Amygdala (tissue), 56 donors: ENCODE measurements around the gene CACNB2.

Experiments
- DNase-seq, 56 donors: peaks; one replicate each; lab custom pipeline; 2025; lab: John Stamatoyannopoulos, UW

The CACNB2 gene

GRCh38 chr10:18478354-18478753 lies 338.1 kb downstream of the CACNB2 start:
- DNase-seq = no peak

GRCh38 chr10:18479502-18479901 lies 339.3 kb downstream of the CACNB2 start:
- DNase-seq = no peak

- DNase-seq = no peak
These were observed 343.4 kb downstream of the CACNB2 start for GRCh38 chr10:18483516-18484186.

DNA sequence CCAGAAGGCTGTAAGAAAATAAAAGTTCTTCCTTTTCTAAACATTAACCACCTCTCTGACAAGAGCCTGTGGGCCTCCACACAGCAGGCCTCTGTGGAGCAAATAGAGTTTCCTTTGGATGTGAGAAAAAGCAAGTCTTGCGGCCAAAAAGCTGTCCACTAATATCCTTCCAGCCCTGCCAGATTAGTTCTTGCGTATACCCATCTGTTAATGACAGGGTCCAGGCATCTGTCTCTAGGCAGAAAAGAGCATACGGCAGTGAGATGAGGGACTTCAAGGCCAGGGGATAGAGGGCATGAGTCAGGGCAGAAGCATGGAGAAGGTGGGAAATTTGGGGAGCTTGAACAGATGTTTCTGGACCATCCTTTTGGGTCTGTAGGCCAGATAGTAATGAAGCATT lies 346.2 kb downstream of the CACNB2 start:
- DNase-seq = no peak

DNA sequence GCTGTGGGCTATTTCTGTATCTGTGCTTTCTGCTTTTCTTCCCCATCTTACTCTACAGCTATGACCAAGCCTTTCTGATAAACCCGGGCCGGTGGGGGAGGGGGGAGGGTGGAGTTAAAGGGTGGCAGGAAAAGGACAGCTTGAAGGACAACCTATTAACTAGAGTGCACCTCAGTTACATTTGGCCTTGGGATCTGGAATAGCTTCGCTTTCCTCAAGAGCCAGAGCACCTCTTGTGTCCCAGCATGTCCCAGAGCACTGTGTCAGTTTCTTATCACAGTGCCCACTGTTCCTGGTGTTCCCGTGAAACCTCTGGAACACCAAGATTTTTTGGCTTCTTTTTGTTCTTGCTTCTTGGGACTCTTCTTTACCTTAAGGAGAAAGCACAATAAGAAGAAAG lies 350.5 kb downstream of the CACNB2 start:
- DNase-seq = no peak

DNA sequence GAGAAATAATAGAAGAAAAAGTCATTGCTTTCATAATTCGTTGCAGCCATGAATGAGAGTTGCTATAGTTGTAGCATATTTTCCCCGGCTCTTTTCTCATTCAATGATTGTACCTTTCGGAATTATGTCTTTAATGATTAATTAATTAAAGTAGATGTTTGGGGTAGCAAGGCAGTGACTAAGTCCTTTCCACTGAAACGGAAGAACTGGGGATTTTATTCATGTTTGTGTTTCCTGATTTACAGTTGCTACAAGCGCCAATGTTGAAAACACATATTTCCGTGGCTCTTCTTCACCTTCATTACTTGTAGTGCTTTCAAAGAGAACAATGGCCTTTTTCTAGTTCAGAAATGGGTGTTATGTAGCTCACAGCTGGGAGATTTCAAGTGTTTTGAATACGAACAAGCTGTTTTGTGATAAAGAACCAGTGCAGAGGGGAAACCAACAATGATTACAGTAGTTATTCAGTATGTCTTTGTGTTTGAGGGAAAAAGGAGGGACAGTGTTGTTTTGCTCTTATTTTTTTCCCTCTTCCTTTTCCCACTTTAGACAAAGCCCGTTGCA lies 357.7 kb downstream of the CACNB2 start:
- no peak for DNase-seq

DNA sequence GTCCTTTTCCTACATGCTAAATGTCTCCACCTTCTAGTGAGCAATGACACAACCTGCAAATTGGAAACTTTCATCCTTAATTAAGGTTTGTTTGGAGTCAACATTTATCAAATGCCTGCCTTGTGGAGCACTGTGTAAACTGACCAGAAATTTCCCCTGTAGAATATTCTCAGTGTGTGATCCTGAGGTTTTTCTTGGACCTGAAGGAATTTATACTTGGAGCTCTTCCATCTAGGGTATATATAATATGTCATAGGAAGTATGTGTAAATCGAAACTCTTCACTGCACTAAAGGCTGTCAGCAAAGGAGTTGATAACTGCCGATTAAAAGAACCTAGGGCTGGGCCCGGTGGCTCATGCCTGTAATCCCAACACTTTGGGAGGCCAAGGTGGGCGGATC lies 358.8 kb downstream of the CACNB2 start:
- no peak for DNase-seq

- no peak for DNase-seq
These were observed 360.4 kb downstream of the CACNB2 start for GRCh38 chr10:18500576-18500975.

- DNase-seq = no peak
These were observed 361.0 kb downstream of the CACNB2 start for GRCh38 chr10:18501198-18501597.

DNA sequence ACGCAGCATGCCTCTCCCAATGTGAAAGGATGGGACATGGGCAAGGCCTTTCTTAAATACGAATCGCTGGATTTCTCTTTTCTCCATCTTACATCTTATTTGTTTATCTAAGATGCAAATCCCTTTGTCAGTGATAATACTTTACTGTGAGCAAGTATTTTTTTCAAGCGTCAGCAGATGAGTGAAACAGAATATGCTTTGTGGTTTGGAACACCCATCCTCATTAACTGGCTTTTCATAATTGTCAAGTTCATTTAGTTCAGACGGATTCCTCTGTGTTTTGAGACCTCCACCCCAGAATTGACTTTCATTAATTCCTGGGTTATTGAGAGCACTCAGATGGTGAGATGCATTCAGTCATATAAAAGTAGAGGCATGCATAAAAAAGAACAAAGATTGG lies 361.4 kb downstream of the CACNB2 start:
- DNase-seq = no peak

- no peak for DNase-seq
These were observed 363.9 kb downstream of the CACNB2 start for GRCh38 chr10:18504161-18504560.

DNA sequence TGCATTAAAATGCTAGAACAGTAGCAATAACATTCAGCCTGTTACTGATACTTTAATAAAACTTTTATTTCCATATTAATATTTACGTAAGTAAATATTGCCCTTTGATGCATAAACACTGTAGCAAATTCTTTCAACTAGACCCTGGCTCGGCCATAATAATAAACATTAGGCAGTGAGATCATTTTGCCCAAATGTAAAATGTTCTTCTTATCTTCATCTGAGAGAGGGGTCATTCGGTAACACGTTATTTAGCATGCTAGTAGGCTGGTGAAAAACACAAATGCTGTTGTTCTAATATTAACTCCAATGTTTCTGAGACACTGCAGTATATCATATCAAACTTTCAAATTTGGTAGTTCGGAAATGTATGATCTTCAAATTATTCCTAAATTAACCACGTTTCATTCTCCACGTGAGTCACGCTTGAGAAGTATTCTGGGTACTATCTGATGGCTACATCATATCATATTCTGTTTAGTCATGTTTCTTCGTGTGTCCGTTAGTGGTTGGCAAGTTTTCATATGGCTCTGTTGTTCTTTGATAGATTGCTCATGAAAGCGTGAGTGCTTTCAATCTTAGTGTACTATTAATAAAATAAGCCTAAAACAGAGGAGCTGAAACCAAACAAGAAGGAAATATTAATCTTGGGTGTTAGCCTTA lies 365.4 kb downstream of the CACNB2 start:
- DNase-seq = no peak

GRCh38 chr10:18508587-18508986 lies 368.4 kb downstream of the CACNB2 start:
- DNase-seq = no peak

- DNase-seq = no peak
These were observed 374.3 kb downstream of the CACNB2 start for GRCh38 chr10:18514537-18514936.

DNA sequence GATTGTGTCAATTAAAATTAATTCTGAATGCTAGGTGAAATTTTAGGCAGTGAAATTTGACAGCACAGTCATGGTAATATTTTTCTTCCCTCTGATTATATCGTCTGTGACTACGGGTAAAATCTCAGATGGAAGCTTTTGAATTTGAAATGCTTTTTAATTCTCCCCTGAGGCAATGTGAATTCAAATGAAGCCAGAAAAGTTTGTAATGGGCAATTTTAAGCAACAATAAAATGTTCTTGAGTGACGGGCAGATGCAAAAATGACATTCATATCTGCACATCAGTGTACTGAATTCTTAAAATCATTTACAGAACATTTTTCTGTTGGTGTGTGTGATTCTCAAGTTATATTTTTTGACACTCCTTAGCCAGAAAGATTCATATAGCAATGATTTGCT lies 376.6 kb downstream of the CACNB2 start:
- no peak for DNase-seq

- DNase-seq = no peak
These were observed 382.8 kb downstream of the CACNB2 start for GRCh38 chr10:18523025-18523424.

GRCh38 chr10:18523858-18524257 lies 383.6 kb downstream of the CACNB2 start:
- DNase-seq = no peak

- DNase-seq = no peak
These were observed 387.5 kb downstream of the CACNB2 start for GRCh38 chr10:18527687-18528086.

- no peak for DNase-seq
These were observed 388.1 kb downstream of the CACNB2 start for GRCh38 chr10:18528292-18528691.

- no peak for DNase-seq
These were observed 392.8 kb downstream of the CACNB2 start for GRCh38 chr10:18532881-18533535.

- no peak for DNase-seq
These were observed 393.7 kb downstream of the CACNB2 start for GRCh38 chr10:18533896-18534295.

DNA sequence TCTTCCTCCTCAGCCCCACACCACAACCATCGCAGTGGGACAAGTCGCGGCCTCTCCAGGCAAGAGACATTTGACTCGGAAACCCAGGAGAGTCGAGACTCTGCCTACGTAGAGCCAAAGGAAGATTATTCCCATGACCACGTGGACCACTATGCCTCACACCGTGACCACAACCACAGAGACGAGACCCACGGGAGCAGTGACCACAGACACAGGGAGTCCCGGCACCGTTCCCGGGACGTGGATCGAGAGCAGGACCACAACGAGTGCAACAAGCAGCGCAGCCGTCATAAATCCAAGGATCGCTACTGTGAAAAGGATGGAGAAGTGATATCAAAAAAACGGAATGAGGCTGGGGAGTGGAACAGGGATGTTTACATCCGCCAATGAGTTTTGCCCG lies 399.1 kb downstream of the CACNB2 start:
- DNase-seq = no peak
